Measurements from ENCODE around the gene CDH4. TPM values are rescaled to one million over a fixed set of nuclear protein-coding genes. Genes with fewer than 3 reads are reported as not detected.
"Not testable (repeated sequence)": the region's sequence is repeated elsewhere in the genome, so short reads cannot be mapped to it uniquely, and the experiment has no call there.

CDH4 gene
- total RNA-seq, 2 experiments from 2014 or later = 0.06 to 0.08 TPM

- DNase-seq = no peak
- no peak overlapping the region for H3K27ac Mint-ChIP-seq
- no peak overlapping the region for H3K4me3 Mint-ChIP-seq
- H3K9me3 Mint-ChIP-seq = no peaks in the 10 kb centered on the region
- no peaks in the 10 kb centered on the region for H3K36me3 Mint-ChIP-seq
- H3K4me1 Mint-ChIP-seq = no peaks in the 10 kb centered on the region
- no peaks in the 10 kb centered on the region for H3K27me3 Mint-ChIP-seq
Observed at GRCh38 chr20:61849376-61849775, 597.3 kb downstream of the CDH4 start.

- no peak overlapping the region for H3K4me3 Mint-ChIP-seq
- no peaks in the 10 kb centered on the region for H3K9me3 Mint-ChIP-seq
- H3K4me1 Mint-ChIP-seq = no peaks in the 10 kb centered on the region
- no peak overlapping the region for H3K27ac Mint-ChIP-seq
- H3K36me3 Mint-ChIP-seq = no peaks in the 10 kb centered on the region
- no peak for DNase-seq
- H3K27me3 Mint-ChIP-seq = no peaks in the 10 kb centered on the region
Observed at GRCh38 chr20:61849822-61850221, 597.8 kb downstream of the CDH4 start.

GRCh38 chr20:61850457-61850856, 598.4 kb downstream of the CDH4 start:
- Mint-ChIP-seq H3K27me3 (no peaks in the 10 kb centered on the region), H3K27ac (no peak overlapping the region), H3K4me1 (no peaks in the 10 kb centered on the region), H3K36me3 (no peaks in the 10 kb centered on the region), H3K4me3 (no peak overlapping the region), H3K9me3 (no peaks in the 10 kb centered on the region)
- DNase-seq = no peak

- no peaks in the 10 kb centered on the region for H3K36me3 Mint-ChIP-seq
- H3K4me3 Mint-ChIP-seq = no peak overlapping the region
- H3K4me1 Mint-ChIP-seq = no peaks in the 10 kb centered on the region
- no peaks in the 10 kb centered on the region for H3K27me3 Mint-ChIP-seq
- DNase-seq = no peak
- H3K27ac Mint-ChIP-seq = no peak overlapping the region
- H3K9me3 Mint-ChIP-seq = no peaks in the 10 kb centered on the region
Observed at GRCh38 chr20:61850926-61851900, 599.2 kb downstream of the CDH4 start.

- Mint-ChIP-seq H3K9me3 (no peaks in the 10 kb centered on the region), H3K36me3 (no peaks in the 10 kb centered on the region)
Observed at GRCh38 chr20:61852268-61853072, 600.4 kb downstream of the CDH4 start.

GRCh38 chr20:61853073-61854005, 601.3 kb downstream of the CDH4 start:
- no peaks in the 10 kb centered on the region for H3K27me3 Mint-ChIP-seq
- H3K36me3 Mint-ChIP-seq = no peaks in the 10 kb centered on the region
- no peak overlapping the region for H3K27ac Mint-ChIP-seq
- no peak for DNase-seq
- no peaks in the 10 kb centered on the region for H3K4me1 Mint-ChIP-seq
- H3K9me3 Mint-ChIP-seq = no peaks in the 10 kb centered on the region
- H3K4me3 Mint-ChIP-seq = no peak overlapping the region

More at GRCh38 chr20:61852268-61853072, 600.4 kb downstream of the CDH4 start:
- Mint-ChIP-seq H3K27ac (no peak overlapping the region), H3K4me3 (no peak overlapping the region), H3K4me1 (no peaks in the 10 kb centered on the region), H3K27me3 (no peaks in the 10 kb centered on the region)
- no peak for DNase-seq

- H3K9me3 Mint-ChIP-seq, H3K27me3 Mint-ChIP-seq: not testable (repeated sequence)
Observed at GRCh38 chr20:61854538-61854937, 602.5 kb downstream of the CDH4 start.

GRCh38 chr20:61855286-61855685, 603.2 kb downstream of the CDH4 start:
- Mint-ChIP-seq H3K9me3 (no peaks in the 10 kb centered on the region), H3K27ac (no peak overlapping the region), H3K36me3 (no peaks in the 10 kb centered on the region), H3K27me3 (no peaks in the 10 kb centered on the region), H3K4me3 (no peak overlapping the region), H3K4me1 (no peaks in the 10 kb centered on the region)
- no peak for DNase-seq

More at GRCh38 chr20:61854538-61854937, 602.5 kb downstream of the CDH4 start:
- H3K4me3 Mint-ChIP-seq, H3K36me3 Mint-ChIP-seq, DNase-seq, H3K27ac Mint-ChIP-seq, H3K4me1 Mint-ChIP-seq: not testable (repeated sequence)

- H3K4me3 Mint-ChIP-seq = no peak overlapping the region
Observed at GRCh38 chr20:61856626-61857413, 604.8 kb downstream of the CDH4 start.

GRCh38 chr20:61857414-61857775, 605.3 kb downstream of the CDH4 start:
- no peaks in the 10 kb centered on the region for H3K36me3 Mint-ChIP-seq
- no peaks in the 10 kb centered on the region for H3K27me3 Mint-ChIP-seq
- no peak for DNase-seq
- H3K9me3 Mint-ChIP-seq = no peaks in the 10 kb centered on the region
- H3K27ac Mint-ChIP-seq = no peak overlapping the region
- no peaks in the 10 kb centered on the region for H3K4me1 Mint-ChIP-seq
- no peak overlapping the region for H3K4me3 Mint-ChIP-seq

More at GRCh38 chr20:61856626-61857413, 604.8 kb downstream of the CDH4 start:
- DNase-seq = no peak
- H3K9me3 Mint-ChIP-seq = no peaks in the 10 kb centered on the region
- no peak overlapping the region for H3K27ac Mint-ChIP-seq
- no peaks in the 10 kb centered on the region for H3K36me3 Mint-ChIP-seq
- H3K4me1 Mint-ChIP-seq = no peaks in the 10 kb centered on the region
- no peaks in the 10 kb centered on the region for H3K27me3 Mint-ChIP-seq

GRCh38 chr20:61857884-61858283, 605.8 kb downstream of the CDH4 start:
- no peak overlapping the region for H3K4me3 Mint-ChIP-seq
- DNase-seq = no peak
- no peaks in the 10 kb centered on the region for H3K36me3 Mint-ChIP-seq
- no peaks in the 10 kb centered on the region for H3K9me3 Mint-ChIP-seq
- H3K4me1 Mint-ChIP-seq = no peaks in the 10 kb centered on the region
- no peak overlapping the region for H3K27ac Mint-ChIP-seq
- H3K27me3 Mint-ChIP-seq = no peaks in the 10 kb centered on the region

- Mint-ChIP-seq H3K4me1 (no peaks in the 10 kb centered on the region), H3K27ac (no peak overlapping the region), H3K36me3 (no peaks in the 10 kb centered on the region), H3K9me3 (no peaks in the 10 kb centered on the region), H3K4me3 (no peak overlapping the region), H3K27me3 (no peaks in the 10 kb centered on the region)
- no peak for DNase-seq
Observed at GRCh38 chr20:61859767-61860166, 607.7 kb downstream of the CDH4 start.

GRCh38 chr20:61860260-61860987, 608.4 kb downstream of the CDH4 start:
- no peaks in the 10 kb centered on the region for H3K36me3 Mint-ChIP-seq

More at GRCh38 chr20:61860260-61860987, 608.4 kb downstream of the CDH4 start:
- H3K27me3 Mint-ChIP-seq = no peaks in the 10 kb centered on the region
- H3K4me1 Mint-ChIP-seq = no peaks in the 10 kb centered on the region
- no peak for DNase-seq
- peaks cover 4% of the 10 kb centered on the region for H3K9me3 Mint-ChIP-seq
- H3K4me3 Mint-ChIP-seq = no peak overlapping the region
- no peak overlapping the region for H3K27ac Mint-ChIP-seq

Measured in activated naive CD8-positive, alpha-beta T cell treated with anti-CD3 and anti-CD28 coated beads for 36 hours (primary cell).